Stromal cell of bone marrow (primary cell): Measurements from ENCODE around the gene HPCAL1.
"Not testable (repeated sequence)": the region's sequence is repeated elsewhere in the genome, so short reads cannot be mapped to it uniquely, and the experiment has no call there.

Experiments used
- DNase-seq: peaks from one replicate; pipeline ENCODE4 v3.0.0-alpha.2; 2012; ENCODE audit warnings: low read depth

Gene HPCAL1

DNA sequence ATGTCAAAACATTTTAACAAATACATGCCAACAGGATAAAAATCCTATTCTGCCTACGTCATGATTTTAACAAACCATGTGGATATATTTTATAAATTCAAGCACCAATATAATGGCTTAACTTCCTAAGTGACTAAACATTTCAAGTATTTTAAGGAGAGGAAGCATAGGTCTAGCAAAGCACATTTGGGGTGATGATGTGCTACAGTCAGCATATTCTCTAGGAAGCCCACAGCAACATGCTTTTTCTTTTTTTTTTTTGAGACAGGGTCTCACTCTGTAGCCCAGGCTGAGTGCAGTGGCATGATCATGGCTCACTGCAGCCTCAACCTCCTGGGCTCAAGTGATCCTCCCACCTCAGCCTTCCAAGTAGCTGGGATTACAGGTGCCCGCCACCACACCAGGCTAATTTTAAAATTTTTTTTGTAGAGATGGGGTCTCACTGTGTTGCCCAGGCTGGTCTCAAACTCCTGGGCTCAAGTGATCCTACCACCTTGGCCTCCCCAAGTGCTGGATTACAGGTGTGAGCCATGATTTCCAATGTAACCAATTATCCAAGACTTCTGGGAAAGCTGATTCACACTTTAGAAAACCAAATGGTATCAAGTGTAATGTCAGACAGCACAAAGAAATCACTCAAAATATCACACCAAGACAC, 139.9 kb downstream of the HPCAL1 start:
- not testable (repeated sequence) for DNase-seq

DNA sequence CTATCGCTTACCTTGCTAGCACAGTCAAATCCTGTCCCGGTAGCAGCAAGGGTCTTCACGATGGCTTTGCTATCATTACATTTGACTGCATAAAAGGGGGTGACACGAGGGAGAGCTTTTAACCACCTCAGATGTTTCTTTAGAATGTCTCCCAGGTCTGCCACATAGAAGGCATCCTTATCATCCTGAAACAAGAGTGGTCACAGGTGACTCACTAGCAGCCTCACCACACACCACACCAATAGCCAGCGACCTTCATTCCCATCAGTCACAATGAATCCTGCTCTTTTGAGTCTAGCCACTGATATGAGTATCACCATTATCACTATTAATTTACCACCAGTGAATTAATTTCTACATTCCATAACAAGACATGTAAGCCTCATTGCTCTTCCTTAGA, 141.8 kb downstream of the HPCAL1 start:
- no peak for DNase-seq

DNA sequence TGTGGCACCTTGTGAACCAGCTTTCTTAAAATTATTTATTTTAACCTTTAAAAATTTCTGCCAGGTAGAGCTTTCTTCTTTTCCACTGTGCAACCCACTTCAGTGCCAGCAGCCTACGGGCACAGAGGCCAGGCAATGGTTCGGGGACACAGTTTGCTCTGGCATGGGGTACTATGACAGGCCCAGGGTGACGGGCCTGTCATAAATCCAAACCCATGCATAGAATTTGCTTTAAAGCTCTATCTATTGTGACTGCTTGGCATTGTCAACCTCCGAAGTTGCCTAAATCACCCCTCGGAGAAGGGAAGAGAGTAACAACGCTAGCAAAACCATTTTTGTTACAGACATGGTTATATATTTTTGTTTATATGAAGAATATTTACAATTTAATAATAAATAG, 143.9 kb downstream of the HPCAL1 start:
- DNase-seq: no peak

DNA sequence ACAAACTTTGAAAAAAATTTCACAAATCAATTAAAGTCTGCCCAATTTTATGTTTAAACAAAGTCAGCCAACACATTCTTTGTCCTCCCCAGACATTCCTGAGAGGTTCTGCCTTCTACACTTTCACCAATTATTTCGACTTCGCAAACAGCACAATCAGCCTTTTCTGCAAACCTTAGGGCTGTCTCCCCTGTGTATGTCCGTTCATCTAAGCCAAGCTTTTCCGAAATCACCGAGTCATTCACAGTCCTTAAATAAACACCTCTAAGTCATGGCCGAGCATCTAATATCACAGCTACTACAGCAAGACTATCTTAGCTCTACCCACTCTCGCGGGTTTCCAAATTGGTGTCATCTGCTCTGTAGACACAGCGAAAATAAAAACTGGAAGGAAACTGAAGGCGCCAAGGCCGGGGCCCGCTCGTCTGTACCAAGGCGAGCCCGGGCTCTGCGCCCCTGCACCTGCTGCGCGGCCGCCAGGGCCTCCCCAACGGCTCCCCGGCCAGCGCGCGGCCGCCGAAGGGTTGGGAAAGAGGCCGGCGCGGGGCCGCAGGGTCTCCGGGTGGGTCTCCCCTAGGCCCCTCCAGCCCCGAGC, 144.7 kb downstream of the HPCAL1 start:
- no peak for DNase-seq

DNA sequence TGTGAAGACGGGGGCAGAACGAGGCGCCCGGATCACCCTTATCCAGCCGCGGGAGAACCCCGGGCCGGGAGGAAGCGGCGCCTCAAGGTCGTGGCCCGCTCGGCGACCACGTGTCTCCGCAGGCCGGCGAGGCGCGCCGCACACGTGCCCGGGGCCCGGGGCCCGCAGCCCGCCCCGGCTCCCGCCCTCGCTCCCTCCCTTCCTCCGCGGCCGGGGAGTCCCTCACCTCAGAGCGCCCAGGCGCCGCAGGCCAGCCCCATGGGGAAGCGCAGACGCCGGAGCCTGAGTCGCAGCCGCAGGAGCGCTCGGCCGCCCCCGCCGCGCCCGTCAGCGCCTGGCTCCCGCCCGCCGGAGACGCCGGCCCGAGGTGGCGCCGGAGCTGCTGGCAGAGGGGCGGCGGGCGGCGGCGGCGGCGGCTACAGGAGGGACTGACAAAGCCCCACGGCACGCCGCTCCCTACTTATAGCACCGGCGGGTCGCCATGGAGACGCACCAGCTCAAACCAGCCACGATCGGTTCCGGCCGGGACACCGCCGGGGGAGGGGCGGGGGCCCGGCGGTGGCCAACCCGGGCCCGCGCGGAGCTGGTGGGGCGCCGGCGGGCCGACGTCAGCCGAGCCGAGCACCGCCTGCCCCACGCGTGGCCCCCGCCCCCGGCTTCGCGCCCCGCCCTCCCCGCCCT, 145.3 kb downstream of the HPCAL1 start, which contains the start of gene ODC1:
ODC1 (minus strand) TSS at position 433 of the 681 bp plus-strand sequence. CDS start 3,295 bp downstream, outside the sequence.
- peak; percentile 81 for DNase-seq

DNA sequence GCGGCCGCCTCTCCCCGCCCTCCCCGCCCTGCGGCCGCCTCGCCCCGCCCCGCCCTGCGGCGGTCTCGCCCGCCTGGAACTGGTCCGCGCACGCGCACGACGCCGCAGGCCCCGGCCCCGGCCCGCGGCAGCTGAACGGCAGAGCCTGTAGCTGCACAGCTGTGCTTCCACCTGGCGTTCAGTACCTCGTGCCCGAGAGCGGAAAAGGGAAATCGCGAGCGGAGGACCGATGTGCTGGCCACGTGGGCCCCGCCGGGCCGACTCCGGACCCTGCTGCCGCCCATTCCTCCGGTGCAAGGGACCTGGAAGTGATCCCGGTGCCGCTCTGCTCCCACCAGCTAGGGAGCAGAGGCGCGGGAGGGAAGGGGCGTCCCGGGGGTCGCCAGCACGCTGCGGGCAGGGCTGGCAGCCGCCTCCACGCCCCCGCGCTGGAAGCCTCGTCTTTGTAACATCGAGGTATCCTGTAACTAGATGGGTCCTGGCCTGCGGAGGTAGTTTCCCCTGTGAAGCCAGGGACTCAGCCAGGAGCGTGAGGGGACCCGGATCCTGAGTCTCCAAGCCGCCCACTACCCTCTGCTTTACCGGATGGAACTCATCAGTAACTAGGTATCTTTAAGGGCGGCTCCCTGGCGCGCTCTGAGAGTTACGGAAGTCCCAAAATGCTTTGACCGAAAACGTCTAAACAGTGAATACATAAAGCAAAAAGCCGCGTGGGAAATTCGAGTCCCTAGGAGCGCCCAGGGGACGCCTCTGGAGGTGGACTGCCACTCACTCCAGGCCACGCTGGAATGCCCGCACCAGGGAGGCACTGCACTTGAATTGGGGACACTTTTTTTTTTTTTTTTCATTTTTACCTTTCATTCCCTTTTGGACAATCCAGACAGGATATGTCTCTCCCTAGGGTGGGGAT, 146.1 kb downstream of the HPCAL1 start:
- DNase-seq: no peak

DNA sequence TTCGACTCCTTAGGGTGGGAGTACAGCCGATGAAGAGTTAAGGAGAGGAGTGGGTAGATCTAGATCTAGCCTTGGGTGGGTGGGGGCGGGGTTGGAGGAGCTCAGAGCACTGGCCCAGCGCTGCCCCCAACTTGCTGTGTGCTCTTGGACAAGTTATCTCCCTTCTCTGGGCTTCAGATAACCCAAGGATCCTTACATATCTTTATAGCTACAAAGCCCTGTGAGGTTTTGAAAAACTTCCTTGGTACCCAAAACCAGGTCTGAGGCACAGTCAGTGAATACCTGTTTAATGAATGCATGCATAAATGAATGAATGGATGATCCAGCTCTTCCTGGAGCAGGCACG, 146.8 kb downstream of the HPCAL1 start:
- DNase-seq: no peak

DNA sequence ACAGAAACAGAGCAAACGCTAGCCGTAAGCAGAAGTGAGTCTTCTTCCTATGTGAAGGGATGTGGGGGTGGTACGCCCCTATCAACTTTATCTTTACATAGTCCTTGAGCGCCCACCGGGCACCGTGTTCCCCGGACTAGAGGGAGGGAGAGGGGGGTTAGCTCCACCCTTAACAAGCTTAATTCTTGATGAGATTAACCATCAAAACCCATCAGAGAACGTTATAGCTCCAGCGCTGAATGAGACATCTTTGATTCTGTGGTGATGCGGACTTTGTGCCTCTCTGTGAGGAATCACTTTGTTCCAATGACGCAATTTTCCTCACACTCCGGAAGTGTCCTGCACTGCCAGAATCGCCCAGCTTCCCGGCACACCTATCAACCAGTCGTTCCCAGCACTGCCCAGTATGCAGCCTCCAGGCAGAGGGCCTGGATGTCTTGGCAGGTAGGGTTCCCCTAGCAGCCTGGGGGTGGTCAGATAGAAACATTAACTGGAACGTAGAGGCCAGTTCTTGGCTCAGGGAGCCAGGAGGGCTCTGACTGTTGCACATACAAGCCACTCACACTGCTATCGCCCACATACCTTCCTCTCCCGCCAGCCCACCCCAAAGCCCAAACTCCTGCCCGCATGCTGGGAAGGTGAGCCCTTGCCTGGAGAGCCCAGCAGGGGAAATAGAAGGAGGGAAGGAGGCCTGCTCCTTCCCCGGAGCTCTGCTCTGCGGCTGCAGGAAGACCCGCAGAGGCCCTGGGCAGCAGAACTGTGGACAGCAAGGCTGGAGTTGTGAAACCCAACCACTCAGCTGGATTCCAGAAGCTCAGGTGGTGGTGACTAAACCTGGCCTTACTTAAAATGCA, 147.4 kb downstream of the HPCAL1 start:
- no peak for DNase-seq

DNA sequence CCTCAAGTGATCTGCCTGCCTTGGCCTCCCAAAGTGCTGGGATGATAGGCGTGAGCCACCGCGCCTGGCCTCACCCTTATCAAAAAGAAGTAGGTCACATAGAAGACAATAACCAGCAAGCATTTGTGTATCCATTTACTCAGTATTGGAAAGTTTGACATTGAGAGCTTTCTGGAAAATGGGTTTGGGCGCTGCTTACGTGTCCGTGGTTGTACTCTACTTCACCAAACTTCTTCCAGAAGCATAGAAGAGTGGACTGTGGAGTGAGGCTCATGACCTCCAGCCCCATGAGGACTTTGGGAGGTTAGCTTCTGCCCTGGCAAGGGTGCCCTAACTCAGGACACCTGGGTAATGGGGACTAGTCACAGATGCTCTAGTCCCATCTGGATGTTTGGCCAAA, 149.1 kb downstream of the HPCAL1 start:
- DNase-seq: no peak

DNA sequence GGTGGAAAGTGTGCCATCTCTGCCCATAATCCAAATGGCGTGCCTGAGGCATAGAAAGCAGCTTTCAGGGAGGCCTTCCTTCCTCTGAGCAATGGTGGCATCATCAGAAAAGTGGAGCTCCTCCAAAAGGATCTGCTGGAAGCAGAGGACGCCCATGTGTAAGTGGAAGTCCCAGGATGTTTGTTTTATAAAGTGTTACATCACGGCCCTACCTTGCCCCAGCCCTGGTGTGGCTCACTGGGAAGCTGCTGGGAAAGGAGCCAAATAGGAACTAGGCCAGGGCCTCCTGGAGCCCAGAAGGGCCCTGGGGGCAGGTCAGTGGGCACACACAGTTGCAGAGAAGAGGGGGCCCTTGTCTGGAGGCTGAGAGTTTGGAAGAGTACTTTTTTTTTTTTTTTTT, 149.6 kb downstream of the HPCAL1 start:
- peak; percentile 67 for DNase-seq

DNA sequence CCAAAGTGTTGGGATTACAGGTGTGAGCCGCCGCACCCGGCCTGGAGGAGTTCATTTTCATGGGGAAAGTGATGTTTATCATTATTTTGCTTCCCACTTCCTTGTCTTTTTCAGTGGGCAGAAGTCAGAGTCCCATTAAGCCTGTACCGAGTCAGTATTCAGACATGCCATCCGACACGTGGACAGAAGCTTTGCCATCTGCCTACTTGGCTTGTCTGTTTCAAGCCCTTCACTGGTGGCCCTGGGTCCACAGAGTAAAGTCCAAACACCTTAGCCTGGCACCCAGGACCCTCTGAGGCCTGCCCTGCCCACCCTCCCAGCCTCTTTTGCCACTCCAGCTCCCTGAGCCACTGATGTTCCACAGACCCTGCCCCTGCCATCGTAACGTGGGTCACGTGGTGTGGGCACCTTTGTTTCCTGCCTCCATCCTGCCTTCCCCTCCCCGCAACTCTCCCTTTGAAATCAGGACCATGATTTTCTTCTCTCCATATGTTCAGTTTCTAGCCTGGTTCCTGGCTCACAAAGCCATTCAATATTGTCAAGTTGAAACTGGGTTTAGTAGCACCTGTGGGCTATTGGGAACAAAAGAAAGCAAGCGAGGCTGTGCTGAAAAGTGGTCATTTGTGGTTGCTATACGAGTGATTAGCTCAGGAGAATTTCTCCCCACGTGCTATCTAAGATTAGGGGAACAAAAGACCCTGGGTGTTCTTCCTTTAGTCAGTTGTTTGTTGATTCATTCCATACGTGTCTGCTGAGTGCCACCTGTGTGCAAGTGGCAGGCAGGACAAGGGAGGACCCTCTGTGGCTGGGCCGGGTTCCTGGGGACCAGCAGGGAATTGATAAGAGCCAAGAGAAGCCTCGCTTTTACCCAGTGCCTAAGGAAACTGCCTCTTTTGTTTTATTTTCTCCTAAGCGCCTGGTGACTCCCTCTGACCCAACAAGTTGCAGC, 150.5 kb downstream of the HPCAL1 start:
- DNase-seq: no peak

DNA sequence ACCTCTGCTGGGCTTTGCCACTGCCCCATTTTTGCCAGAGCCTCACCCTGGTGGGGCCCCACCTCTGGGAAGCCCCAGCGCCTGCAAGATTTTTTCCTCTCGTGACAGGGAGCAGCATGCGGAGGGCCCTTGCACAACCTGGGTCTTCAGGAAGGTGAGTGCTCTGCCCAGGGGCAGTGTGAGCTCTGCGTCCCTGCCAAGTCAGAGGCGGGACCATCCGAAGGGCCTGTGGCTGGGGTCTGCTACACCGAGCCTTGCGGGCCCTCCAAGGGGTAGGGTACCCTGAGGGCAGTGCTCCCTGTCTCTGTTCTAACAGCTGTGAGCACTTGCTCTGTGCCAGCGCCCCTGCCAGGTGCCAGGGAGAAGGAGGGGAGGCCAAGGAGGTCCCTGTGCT, 151.2 kb downstream of the HPCAL1 start:
- no peak for DNase-seq

DNA sequence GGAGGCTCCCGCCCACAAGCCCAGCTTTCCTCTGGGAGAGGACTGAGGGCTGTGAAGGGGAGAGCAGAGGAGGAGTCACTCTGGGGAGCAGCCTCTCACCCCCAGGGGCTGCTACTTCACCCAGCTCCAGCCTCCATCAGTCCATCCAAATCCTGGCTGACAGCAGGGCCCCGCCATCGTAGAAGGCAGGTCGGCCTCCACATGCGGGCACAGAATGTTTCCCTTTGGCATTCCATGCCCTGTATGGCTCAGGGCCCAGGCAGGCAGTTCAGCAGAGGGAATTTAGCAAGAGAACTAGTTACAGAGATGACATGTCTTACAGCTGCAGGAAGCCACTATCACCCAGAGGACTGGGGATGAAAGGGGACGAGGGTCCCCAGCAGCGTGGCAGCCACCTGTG, 151.8 kb downstream of the HPCAL1 start:
- no peak for DNase-seq

DNA sequence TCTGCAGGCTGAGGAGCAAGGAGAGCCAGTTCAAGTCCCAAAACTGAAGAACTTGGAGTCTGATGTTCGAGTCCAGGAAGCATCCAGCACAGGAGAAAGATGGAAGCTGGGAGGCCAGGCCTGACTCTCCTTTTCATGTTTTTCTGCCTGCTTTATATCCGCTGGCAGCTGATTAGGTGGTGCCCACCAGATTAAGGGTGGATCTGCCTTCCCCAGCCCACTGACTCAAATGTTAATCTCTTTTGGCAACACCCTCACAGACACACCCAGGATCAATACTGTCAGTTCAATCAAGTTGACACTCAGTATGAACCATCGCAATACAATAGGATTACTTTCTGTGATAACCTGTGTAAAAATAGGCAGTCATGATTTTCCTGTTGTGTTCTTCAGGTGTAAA, 154.5 kb downstream of the HPCAL1 start:
- not testable (repeated sequence) for DNase-seq

DNA sequence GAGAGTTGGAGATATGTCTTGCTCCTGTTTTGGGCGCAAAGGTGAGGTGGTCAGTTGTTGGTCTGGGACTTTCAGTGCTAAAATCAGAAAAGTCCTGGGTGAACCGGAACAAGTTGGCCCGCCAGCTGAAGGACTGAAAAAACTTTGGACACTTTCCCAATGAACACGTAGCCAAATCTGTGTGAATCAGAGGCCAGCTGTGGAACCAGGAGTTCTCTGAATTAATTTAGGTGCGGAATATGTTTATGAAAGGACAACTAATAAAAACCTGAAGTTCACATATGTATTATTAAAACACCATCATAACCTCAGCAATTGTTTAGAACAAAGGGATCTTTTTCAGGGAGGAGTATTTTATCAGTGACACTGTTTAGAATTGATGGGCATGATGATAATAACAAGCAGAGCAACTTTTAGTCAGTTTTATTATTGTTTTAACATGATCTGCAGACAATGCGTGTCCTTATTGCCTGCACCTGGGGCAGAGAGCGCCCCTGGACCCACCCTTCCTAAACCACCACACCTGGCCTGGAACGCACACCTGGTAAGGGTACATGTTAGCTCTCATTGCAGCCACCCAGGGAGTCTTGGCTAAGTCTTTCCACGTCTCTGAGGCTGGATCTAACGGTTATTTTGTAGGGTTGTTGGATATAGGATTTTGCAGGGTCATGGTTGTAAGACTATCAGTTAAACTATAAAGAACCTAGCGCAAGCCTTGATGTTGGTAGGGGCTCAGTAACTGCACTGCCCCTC, 155.3 kb downstream of the HPCAL1 start:
- DNase-seq: no peak

DNA sequence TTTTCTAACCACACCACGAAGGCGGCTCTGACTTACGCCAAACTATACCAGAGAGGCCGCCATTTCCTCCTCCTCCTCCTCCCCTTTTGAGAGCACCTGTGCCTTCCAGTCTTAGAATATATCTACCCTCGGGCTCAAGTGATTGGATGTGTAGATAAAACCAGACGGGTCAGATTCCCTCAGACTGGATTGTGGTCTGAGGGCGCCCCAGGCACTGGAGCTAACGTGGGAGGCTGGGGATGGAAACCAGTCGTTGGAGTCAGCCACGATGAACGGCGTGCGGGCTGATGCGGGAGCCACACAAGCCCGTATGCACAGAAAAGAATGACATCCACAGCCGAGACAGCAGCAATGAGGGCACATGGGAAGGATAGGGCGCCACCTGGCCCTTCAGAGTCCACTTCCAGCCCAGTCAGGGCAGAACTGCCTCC, 157.7 kb downstream of the HPCAL1 start:
- no peak for DNase-seq

DNA sequence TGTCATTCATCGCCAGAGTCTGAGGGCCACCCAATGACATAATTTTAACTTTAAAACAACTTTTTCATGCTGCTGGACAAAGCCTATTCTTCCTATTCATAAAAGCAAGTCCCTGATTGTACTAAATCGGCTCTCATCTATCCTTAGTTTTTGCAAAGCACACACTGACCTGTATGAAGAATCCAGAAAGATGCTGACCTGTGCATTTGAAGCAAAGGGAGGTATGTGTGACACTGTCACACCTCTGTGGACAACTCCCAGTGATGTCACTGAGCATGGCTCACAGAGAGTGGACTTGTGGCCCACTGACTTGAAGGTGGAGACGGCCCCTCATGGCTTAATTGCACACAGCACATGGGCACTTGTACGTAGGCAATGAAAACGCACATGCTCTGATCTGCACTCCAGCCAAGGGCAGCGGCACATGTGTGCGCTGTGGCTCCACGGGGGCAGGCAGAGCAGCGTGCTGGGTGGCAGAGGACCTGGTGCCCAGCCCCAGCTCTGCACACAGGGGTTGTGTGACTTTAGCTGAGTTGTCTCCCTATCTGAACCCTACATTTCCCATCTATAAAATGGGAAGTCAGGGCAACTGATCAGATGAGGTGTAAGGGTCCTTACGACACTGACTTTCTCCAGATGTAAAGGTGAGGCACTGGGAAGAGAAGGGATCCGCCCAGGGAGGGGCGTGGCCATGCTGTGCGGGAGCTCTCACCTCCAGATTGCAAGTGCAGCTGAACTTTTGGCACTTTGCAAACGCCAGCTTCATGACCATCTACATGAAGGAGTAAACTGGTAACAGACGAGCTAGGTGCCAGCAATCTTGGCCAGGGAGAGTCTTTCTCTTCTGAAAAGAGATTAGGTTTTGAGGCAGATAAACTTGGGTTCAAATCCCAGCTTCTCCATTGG, 159.7 kb downstream of the HPCAL1 start:
- DNase-seq: no peak

DNA sequence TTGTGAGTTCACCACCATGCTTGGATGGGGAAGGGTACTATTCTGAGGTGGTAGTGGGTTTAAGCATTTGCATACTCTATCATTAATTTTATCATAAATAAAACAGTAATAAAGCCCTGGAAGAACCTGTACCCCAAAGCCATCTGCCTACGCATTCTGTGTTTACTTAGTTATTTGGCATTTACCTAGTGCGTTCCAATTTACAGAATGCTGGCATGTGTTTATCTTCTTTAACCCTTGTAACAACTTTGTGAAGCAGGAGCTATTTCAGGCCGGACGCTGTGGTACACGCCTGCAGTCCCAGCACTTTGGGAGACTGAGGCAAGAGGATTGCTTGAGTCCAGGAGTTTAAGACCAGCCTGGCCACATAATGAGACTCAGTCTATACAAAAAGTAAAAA, 163.2 kb downstream of the HPCAL1 start:
- no peak for DNase-seq

DNA sequence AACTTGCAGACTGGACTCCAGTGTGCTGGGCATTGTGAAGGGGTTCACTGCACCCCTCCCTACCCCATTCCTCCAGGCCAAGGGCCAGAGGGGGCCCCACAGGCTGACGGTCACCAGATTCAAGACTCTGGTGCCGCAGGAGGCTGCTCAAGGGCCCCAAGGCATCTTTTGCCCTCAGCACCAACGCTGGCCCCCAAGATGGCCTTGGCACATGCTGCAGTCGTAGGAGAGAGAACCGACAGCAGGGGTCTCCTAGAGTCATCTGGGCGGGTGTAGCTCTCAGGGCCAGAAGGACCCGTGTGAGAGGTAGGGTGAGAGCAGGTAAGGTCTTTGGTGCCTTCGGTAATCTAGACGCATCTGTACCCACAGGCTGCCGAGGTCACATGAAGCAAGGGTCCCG, 164.1 kb downstream of the HPCAL1 start:
- DNase-seq: no peak
